ENCODE measurements around the gene ANKH.
A peak's percentile ranks its signal among the peaks of the same experiment; 100 is the strongest.

The ANKH gene

DNA sequence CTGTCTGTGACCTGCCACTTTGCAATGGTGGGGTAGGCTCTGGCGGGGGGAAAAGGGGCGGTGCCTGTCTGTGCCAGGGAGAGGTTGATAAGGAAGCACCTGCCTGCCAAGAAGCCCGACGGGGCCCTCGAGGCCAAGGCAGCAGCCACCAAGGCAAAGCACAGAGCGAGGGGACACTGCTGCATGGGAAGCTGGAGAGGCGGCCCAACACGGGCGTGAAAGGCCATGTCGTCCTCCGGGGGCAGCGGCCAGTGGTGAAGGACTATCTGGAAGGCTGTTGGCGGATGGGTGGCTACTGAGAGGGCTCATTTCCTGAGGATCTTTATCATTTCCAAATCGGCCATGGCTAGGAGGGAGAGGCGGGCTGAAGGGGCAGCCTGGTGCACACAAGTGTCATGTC is 140.7 kb downstream of the ANKH start:
- DNase-seq, result no peak

GRCh38 chr5:14730466-14730865 is 141.1 kb downstream of the ANKH start:
- no peak for DNase-seq

- no peak for DNase-seq
Observed at GRCh38 chr5:14729448-14730385, 141.9 kb downstream of the ANKH start.

- DNase-seq, result peak; percentile 88
Observed at GRCh38 chr5:14728459-14728938, 143.1 kb downstream of the ANKH start.

DNA sequence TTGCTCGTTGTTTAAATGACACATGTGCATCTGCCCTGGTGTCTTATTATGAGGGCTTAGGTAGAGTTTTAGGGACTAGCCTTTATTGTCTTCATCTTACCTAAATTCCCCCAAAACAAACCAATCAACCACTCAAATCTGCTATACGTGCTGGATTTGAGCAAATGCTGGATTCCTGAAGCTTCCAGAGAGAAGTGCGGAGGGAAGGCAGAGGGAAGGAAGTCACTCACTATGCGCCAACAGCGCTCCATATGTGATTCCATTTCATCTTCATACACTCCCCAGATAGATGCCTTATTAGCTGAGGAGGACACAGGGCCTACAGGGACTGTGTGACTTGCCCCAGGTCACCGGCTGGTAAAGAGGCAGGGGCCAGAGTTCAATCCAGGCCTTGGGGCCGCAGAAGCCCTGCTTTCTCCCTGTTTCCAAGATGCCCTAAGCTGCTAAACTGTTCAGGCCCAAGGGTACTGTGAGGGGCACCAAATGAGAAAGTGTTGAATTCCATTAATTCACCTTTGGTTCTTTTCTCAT is 143.6 kb downstream of the ANKH start:
- DNase-seq, result no peak

- DNase-seq, result peak; percentile 83
Observed at GRCh38 chr5:14727428-14727865, 144.1 kb downstream of the ANKH start.

GRCh38 chr5:14726066-14726838 is 145.3 kb downstream of the ANKH start:
- no peak for DNase-seq

DNA sequence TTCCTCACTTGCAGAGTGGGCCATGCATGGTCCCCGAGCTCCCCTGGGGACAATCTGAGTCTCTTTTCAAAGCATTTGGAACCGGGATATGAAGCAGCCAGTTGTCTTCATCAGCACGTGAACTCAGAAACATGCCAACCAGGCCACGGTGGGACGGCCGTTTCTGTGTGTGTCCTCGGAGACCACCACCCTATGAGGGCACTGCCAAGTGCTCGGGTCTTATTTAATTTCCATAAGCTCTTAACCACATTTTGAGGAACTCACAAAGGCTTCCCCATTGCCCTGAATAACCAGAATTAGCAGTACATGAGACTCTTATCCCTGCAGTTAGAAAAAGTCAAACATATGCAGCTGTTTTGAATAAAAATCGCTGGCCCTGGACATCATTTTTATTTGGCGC is 146.9 kb downstream of the ANKH start:
- DNase-seq, result no peak

- DNase-seq, result no peak
Observed at GRCh38 chr5:14723701-14724132, 147.9 kb downstream of the ANKH start.

GRCh38 chr5:14722923-14723322 is 148.7 kb downstream of the ANKH start:
- DNase-seq, result no peak

- DNase-seq, result no peak
Observed at GRCh38 chr5:14721990-14722656, 149.5 kb downstream of the ANKH start.

- no peak for DNase-seq
Observed at GRCh38 chr5:14720236-14720923, 151.2 kb downstream of the ANKH start.

DNA sequence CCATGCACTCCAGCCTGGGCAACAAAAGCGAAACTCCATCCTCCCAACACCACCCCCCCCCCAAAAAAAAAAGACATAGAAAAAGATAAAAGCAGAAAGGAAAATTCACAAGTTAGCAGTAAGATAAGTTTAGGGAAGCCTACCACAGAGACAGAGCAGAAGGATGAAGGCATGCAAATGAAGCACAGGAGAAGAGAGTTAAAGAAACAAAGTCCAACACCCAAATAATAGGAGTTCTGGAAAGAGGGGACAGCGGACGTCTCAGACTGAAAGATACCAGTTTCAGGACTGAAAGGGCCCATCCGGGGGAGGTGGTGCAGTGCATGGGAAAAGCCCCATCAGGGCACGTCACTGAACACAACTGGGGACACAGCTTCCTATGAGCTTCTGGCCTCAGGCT is 152.8 kb downstream of the ANKH start:
- DNase-seq, result no peak

- no peak for DNase-seq
Observed at GRCh38 chr5:14716755-14717752, 154.5 kb downstream of the ANKH start.

- no peak for DNase-seq
Observed at GRCh38 chr5:14715481-14715880, 156.1 kb downstream of the ANKH start.

DNA sequence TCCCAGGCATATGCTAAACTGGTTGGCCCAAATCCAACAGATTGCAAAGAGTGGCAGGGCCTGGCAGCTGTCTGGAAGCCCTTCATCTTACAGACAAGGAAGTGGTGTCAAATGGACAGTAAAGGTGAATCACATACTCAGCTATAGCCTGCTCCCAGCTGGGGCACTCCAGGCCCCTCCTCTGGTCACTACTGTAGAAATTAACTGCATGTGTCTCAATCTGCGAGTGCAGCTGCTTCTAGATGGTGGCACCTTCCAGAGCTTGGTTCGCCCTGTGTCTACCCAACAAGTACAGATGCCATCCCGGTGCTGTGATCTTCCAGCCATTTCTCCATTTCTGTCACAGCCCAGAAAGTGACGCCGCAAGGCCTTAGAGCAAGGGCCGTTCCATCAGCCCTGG is 156.9 kb downstream of the ANKH start:
- DNase-seq, result no peak

DNA sequence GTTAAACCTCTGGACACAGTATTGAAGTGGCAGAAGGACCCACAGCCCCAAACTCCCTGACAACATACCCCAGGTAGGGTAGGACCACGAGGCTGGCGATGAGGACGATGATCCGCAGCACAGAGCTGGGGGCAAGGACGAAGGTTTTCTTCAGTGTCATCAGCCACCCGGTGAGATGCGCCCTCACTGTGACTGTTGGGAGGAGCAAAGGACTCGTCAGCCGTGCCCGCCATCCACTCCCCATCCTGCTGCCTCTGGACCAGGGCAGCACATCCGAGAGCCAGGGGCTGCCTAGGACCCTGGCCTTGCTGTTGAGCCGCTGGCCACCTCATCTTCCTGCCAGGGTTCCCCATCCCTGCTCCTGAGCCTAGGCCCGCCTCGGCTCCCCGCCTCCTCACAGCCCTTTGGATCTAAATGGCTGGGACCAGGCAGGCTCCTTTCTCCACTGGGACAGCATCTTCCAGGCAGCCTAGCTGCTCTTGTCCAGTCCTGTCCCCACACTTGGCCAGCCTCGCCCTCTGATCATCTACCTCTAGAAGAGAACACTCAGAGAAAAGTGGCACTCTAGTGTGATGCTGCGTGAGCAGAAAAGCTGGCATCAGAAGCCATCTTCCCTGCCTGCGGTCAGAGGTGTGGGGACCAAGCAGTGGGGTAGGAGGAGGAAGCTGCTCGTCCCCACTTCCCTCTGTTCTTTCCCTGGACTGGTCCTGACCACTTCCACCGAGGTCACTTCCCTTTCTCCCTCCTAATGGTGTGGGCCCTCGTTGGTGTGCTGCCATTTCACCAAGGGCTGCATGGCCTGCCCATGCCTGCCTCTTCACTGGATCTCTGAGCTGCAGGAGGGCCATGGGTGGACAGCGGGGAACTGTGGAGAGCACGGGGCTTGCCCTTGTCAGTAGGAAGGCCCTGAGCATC is 157.8 kb downstream of the ANKH start:
- no peak for DNase-seq

DNA sequence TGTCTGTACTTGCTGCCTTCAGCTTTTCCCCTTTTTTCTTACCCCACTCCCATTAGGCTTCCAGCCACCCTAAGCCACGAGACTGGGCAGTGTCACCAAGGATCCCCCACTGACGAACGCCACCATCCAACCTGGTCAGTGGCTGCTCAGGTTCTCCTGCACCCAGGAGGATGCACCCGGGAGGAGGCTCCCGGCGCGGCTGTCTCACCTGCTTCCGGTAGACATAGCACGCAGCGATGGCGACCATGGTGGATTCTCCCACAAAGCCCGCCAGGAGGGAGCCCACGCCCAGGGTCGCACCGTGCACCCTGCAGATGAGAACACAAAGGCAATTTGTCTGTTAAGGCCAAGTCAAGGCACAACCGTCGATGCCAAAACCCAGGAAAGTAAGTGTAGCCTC is 158.9 kb downstream of the ANKH start:
- DNase-seq, result no peak

- DNase-seq, result no peak
Observed at GRCh38 chr5:14712131-14712530, 159.4 kb downstream of the ANKH start.
